Neural cell (in vitro differentiated cells): Measurements from ENCODE around the gene PCDHB10. TPM values are rescaled to one million over a fixed set of nuclear protein-coding genes. Genes with fewer than 3 reads are reported as not detected.
"Not testable (repeated sequence)": the region's sequence is repeated elsewhere in the genome, so short reads cannot be mapped to it uniquely, and the experiment has no call there.

Experiments used
- H2AFZ ChIP-seq: fragments of 200-600, 300-800 bp; sonication (generic), shearing (Covaris generic); 2 replicates; pipeline ENCODE4 v1.6.0; 2014; ENCODE audit warnings: low read depth, mild to moderate bottlenecking, antibody characterized with exemption, low read length, moderate library complexity
- H3F3A ChIP-seq: fragments of 200-600 bp; shearing (Covaris generic); 2 replicates; pipeline ENCODE4 v1.6.1; 2016; ENCODE audit warnings: mild to moderate bottlenecking, moderate library complexity, mixed read lengths, antibody characterized with exemption, low read length; ENCODE audit not compliant: insufficient read depth, poor library complexity, severe bottlenecking
- H3K27ac ChIP-seq: fragments of 200-600, 300-800 bp; sonication (generic), shearing (Covaris generic); 2 replicates; pipeline ENCODE4 v1.5.1; 2014; ENCODE audit warnings: mild to moderate bottlenecking, low read length, moderate library complexity
- H3K27me3 ChIP-seq: fragments of 300-800, 200-600 bp; sonication (generic), shearing (Covaris generic); 2 replicates; pipeline ENCODE4 v1.6.0; 2014; ENCODE audit warnings: mild to moderate bottlenecking, low read depth, low read length, moderate library complexity; ENCODE audit not compliant: insufficient read depth
- H3K36me3 ChIP-seq: fragments of 300-800, 200-600 bp; sonication (generic), shearing (Covaris generic); 2 replicates; pipeline ENCODE4 v1.5.1; 2014; ENCODE audit warnings: mild to moderate bottlenecking, antibody characterized with exemption, low read length, moderate library complexity; ENCODE audit not compliant: insufficient read depth
- H3K4me2 ChIP-seq: fragments of 300-800, 200-600 bp; sonication (generic), shearing (Covaris generic); 2 replicates; pipeline ENCODE4 v1.6.0; 2014; ENCODE audit warnings: mild to moderate bottlenecking, low read length
- H3K4me3 ChIP-seq: fragments of 300-800, 200-600 bp; sonication (generic), shearing (Covaris generic); 2 replicates; pipeline ENCODE4 v1.5.1; 2014; ENCODE audit warnings: mild to moderate bottlenecking, low read length, moderate library complexity
- H3K79me2 ChIP-seq: fragments of 200-600 bp; shearing (Covaris generic); replicated peaks from 2 replicates; pipeline ENCODE4 v1.6.0; 2014; ENCODE audit warnings: mild to moderate bottlenecking, low read length, moderate library complexity; ENCODE audit not compliant: insufficient read depth
- H3K9ac ChIP-seq: fragments of 300-800, 200-600 bp; sonication (generic), shearing (Covaris generic); 2 replicates; pipeline ENCODE4 v1.6.1; 2016; ENCODE audit warnings: mild to moderate bottlenecking, low read length, mixed read lengths
- H3K9me2 ChIP-seq: fragments of 200-600 bp; shearing (Covaris generic); 2 replicates; pipeline ENCODE4 v1.6.1; 2016; ENCODE audit warnings: mild to moderate bottlenecking, low read length, mixed read lengths; ENCODE audit not compliant: insufficient read depth
- H3K9me3 ChIP-seq: fragments of 200-600, 300-800 bp; sonication (generic), shearing (Covaris generic); 2 replicates; pipeline ENCODE4 v1.6.1; 2016; ENCODE audit warnings: mild to moderate bottlenecking, mixed run types, low read length, moderate library complexity, mixed read lengths
- H4K20me1 ChIP-seq: fragments of 200-600 bp; shearing (Covaris generic); 2 replicates; pipeline ENCODE4 v1.6.1; 2016; ENCODE audit warnings: mild to moderate bottlenecking, mixed run types; ENCODE audit not compliant: insufficient read depth
- CTCF ChIP-seq: fragments of 450-650 bp; IDR thresholded peaks from 2 replicates; pipeline ENCODE4 v1.5.1; 2014; ENCODE audit warnings: antibody characterized with exemption, mild to moderate bottlenecking, moderate library complexity; ENCODE audit not compliant: poor library complexity, severe bottlenecking
- EP300 ChIP-seq: fragments of 450-650 bp; conservative IDR thresholded peaks from 2 replicates; pipeline ENCODE4 v1.6.1; 2014; ENCODE audit warnings: antibody characterized with exemption, mild to moderate bottlenecking, moderate library complexity; ENCODE audit not compliant: poor library complexity, severe bottlenecking
- EZH2 ChIP-seq: fragments of 200-600, 300-800 bp; shearing (Covaris generic), sonication (generic); IDR thresholded peaks from 2 replicates; pipeline ENCODE4 v1.6.1; 2014; ENCODE audit warnings: antibody characterized with exemption, low read length, borderline replicate concordance, mild to moderate bottlenecking; ENCODE audit not compliant: insufficient read depth, poor library complexity, severe bottlenecking
- MXI1 ChIP-seq: fragments of 450-650 bp; conservative IDR thresholded peaks from 2 replicates; pipeline ENCODE4 v1.6.1; 2014; ENCODE audit warnings: antibody characterized with exemption, mild to moderate bottlenecking; ENCODE audit not compliant: poor library complexity, severe bottlenecking
- POLR2AphosphoS5 ChIP-seq: IDR thresholded peaks from 2 replicates; pipeline ENCODE4 v1.6.1; 2012
- RAD21 ChIP-seq: fragments of 450-650 bp; conservative IDR thresholded peaks from 2 replicates; pipeline ENCODE4 v1.6.1; 2014; ENCODE audit warnings: antibody characterized with exemption, mild to moderate bottlenecking, moderate library complexity
- SMC3 ChIP-seq: fragments of 450-650 bp; conservative IDR thresholded peaks from 2 replicates; pipeline ENCODE4 v1.6.1; 2014; ENCODE audit warnings: antibody characterized with exemption, mild to moderate bottlenecking, moderate library complexity; ENCODE audit not compliant: poor library complexity
- TAF1 ChIP-seq: IDR thresholded peaks from 2 replicates; pipeline ENCODE4 v1.6.1; 2012; ENCODE audit warnings: low read depth
- polyA plus RNA-seq: library from polyadenylated mRNA; depleted of rRNA; stranded (reverse); fragments of >200 nt; gene quantifications from 2 replicates; pipeline ENCODE4 v1.2.3, GENCODE V29; 2014
- TF ChIP-seq, protein P1 (sequence below): IDR thresholded peaks from 2 replicates; pipeline ENCODE4 v1.6.1; 2012; ENCODE audit warnings: borderline replicate concordance

The PCDHB10 gene
- polyA plus RNA-seq, 1 donor from 2014 or later = 8.7 TPM

GRCh38 chr5:141199359-141200235 lies 7.4 kb downstream of the PCDHB10 start, which contains the start of gene PCDHB11:
Gene PCDHB11 (plus strand): TSS chr5:141199627. CDS start chr5:141199775, 148 bp downstream.
- TF ChIP-seq MXI1 (no peak), POLR2AphosphoS5 (no peak), SMC3 (no peak), TAF1 (no peak), CTCF (peak; percentile 39), EZH2 (no peak), RAD21 (peak; percentile 46)
- Histone ChIP-seq H3K4me3 (peak within 1 kb of the TSS; percentile 46), H3K27me3 (no peaks in the 10 kb centered on the region), H3F3A (no peaks in the 10 kb centered on the region), H3K9me3 (peaks cover 35% of the 10 kb centered on the region), H3K79me2 (peaks cover 10% of the 10 kb centered on the region), H3K4me2 (no peak within 1 kb of the TSS), H2AFZ (no peak within 1 kb of the TSS), H3K9ac (no peak within 1 kb of the TSS), H4K20me1 (no peaks in the 10 kb centered on the region), H3K9me2 (no peaks in the 10 kb centered on the region), H3K27ac (peak within 1 kb of the TSS; percentile 28), H3K36me3 (peaks cover 9% of the 10 kb centered on the region)

DNA sequence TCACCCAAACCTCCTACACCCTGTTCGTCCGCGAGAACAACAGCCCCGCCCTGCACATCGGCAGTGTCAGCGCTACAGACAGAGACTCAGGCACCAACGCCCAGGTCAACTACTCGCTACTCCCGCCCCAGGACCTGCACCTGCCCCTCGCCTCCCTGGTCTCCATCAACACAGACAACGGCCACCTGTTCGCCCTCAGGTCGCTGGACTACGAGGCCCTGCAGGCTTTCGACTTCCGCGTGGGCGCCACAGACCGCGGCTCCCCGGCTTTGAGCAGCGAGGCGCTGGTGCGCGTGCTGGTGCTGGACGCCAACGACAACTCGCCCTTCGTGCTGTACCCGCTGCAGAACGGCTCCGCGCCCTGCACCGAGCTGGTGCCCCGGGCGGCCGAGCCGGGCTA lies 9.0 kb downstream of the PCDHB10 start:
- peaks cover 34% of the 10 kb centered on the region for H3K9me3 ChIP-seq
- H3F3A ChIP-seq = not testable (repeated sequence)

DNA sequence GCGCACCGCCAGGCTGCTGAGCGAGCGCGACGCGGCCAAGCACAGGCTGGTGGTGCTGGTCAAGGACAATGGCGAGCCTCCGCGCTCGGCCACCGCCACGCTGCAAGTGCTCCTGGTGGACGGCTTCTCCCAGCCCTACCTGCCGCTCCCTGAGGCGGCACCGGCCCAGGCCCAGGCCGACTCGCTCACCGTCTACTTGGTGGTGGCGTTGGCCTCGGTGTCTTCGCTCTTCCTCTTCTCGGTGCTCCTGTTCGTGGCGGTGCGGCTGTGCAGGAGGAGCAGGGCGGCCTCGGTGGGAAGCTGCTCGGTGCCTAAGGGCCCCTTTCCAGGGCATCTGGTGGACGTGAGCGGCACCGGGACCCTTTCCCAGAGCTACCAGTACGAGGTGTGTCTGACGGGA lies 9.5 kb downstream of the PCDHB10 start:
- H3K9me2 ChIP-seq, H3K4me2 ChIP-seq, H3K27ac ChIP-seq, H3K27me3 ChIP-seq, H3K4me3 ChIP-seq, H3K36me3 ChIP-seq, H3K9ac ChIP-seq, H3K79me2 ChIP-seq, H4K20me1 ChIP-seq, H2AFZ ChIP-seq, H3F3A ChIP-seq: not testable (repeated sequence)
- peaks cover 29% of the 10 kb centered on the region for H3K9me3 ChIP-seq

More for the DNA sequence above, 9.0 kb downstream of the PCDHB10 start:
- not testable (repeated sequence) for H3K9ac ChIP-seq, H3K79me2 ChIP-seq, H3K36me3 ChIP-seq, H2AFZ ChIP-seq, H3K4me2 ChIP-seq, H4K20me1 ChIP-seq, H3K27ac ChIP-seq, H3K27me3 ChIP-seq, H3K9me2 ChIP-seq, H3K4me3 ChIP-seq

DNA sequence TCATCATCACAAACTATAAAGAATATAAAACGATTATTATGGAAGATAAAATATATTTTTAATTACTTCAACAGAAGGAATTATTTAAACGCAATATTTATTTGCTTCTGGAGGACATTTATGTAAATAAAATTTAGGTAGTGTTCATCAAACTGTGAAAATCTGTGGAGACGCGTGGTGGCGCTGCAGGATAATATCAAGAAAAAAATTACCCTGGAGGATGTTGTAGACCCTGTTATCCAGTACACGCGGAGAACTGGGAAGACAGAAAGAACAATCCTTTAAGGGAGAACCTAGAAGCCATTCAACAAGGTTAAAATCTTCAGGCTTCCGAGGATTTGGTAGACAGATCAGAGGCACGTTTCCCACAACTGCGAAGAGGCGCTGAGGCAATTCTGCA lies 16.3 kb downstream of the PCDHB10 start, which contains the start of gene PCDHB12:
Gene PCDHB12, plus strand, starts transcription at position 242 of the 400 bp plus-strand sequence. CDS start 189 bp downstream, outside the sequence.
- H3K9me3 ChIP-seq = peaks cover 12% of the 10 kb centered on the region
- H3K27ac ChIP-seq = no peak within 1 kb of the TSS
- peaks cover 4% of the 10 kb centered on the region for H3K36me3 ChIP-seq
- TF ChIP-seq EZH2 = no peak
- TF ChIP-seq, protein P1, sequence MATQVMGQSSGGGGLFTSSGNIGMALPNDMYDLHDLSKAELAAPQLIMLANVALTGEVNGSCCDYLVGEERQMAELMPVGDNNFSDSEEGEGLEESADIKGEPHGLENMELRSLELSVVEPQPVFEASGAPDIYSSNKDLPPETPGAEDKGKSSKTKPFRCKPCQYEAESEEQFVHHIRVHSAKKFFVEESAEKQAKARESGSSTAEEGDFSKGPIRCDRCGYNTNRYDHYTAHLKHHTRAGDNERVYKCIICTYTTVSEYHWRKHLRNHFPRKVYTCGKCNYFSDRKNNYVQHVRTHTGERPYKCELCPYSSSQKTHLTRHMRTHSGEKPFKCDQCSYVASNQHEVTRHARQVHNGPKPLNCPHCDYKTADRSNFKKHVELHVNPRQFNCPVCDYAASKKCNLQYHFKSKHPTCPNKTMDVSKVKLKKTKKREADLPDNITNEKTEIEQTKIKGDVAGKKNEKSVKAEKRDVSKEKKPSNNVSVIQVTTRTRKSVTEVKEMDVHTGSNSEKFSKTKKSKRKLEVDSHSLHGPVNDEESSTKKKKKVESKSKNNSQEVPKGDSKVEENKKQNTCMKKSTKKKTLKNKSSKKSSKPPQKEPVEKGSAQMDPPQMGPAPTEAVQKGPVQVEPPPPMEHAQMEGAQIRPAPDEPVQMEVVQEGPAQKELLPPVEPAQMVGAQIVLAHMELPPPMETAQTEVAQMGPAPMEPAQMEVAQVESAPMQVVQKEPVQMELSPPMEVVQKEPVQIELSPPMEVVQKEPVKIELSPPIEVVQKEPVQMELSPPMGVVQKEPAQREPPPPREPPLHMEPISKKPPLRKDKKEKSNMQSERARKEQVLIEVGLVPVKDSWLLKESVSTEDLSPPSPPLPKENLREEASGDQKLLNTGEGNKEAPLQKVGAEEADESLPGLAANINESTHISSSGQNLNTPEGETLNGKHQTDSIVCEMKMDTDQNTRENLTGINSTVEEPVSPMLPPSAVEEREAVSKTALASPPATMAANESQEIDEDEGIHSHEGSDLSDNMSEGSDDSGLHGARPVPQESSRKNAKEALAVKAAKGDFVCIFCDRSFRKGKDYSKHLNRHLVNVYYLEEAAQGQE = no peak
- TF ChIP-seq EP300 = no peak
- no peak for TF ChIP-seq POLR2AphosphoS5
- no peak for TF ChIP-seq SMC3
- no peak for TF ChIP-seq MXI1
- no peak for TF ChIP-seq TAF1
- no peak for TF ChIP-seq CTCF
- no peak for TF ChIP-seq RAD21
- no peaks in the 10 kb centered on the region for H3F3A ChIP-seq
- no peak within 1 kb of the TSS for H3K9ac ChIP-seq
- no peak within 1 kb of the TSS for H3K4me2 ChIP-seq
- H2AFZ ChIP-seq = no peak within 1 kb of the TSS
- no peaks in the 10 kb centered on the region for H3K27me3 ChIP-seq
- H3K79me2 ChIP-seq = no peaks in the 10 kb centered on the region
- no peaks in the 10 kb centered on the region for H4K20me1 ChIP-seq
- no peak within 1 kb of the TSS for H3K4me3 ChIP-seq
- no peaks in the 10 kb centered on the region for H3K9me2 ChIP-seq
